ENCODE results near the gene TBKBP1. TPM values are rescaled to one million over a fixed set of nuclear protein-coding genes. Genes with fewer than 3 reads are reported as not detected.

Gene TBKBP1
- total RNA-seq, 5 donors from 2014 or later (not counting 1 experiment from before 2014, with no cell fraction given) = 4.5 to 20.5 (median 7.2) TPM

DNA sequence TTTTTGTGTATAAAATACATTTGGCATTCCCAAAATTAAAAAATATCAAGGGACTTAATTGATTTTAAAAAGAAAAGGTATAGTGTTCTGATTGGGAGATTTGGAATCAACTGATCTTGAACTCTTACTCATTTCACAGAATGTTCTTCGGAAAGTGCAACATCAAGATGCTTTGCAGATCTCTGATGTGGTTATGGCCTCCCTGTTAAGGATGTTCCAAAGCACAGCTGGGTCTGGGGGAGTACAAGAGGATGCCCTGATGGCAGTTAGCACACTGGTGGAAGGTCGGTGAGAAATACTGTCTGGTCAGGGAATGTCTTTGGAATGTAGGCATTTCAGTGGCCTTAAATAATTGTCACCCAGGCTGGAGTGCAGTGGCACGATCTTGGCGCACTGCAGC is 19.5 kb upstream of the TBKBP1 start:
- POLR2A ChIA-PET = interaction anchor here in 1 of 2 donors (1.1 kb wide), 1 partner anchor 10 kb away, joined by 3 read pairs; no protein-coding TSS in a partner anchor
- DNase-seq (no peak), ATAC-seq (replicated peaks in 1 of 4) (no peak)
- no peaks in the 10 kb centered on the region for H3K9me3 ChIP-seq
- 25% methylated on average over 1 of the region's 4 CpGs for WGBS (ENCODE audit: insufficient coverage)
- H3K9me3 Mint-ChIP-seq = no peaks in the 10 kb centered on the region
- peaks cover 18 to 100% of the 10 kb centered on the region in 2 donors for H3K36me3 ChIP-seq (ENCODE audit: control insufficient read depth in 2 of 2, extremely low read depth in 1 of 2, insufficient read depth in 1 of 2, low read length in 1 of 2)
- H3K27ac ChIP-seq (ENCODE audit: low read length) = no peak overlapping the region
- H3K27me3 Mint-ChIP-seq = no peaks in the 10 kb centered on the region
- CTCF ChIA-PET = interaction anchor here in 1 of 2 donors (0.9 to 1.6 kb wide), 3 partner anchors 9 to 25 kb away, joined by 3 to 4 read pairs (median 3); partner anchors contain the start of gene KPNB1
- no peaks in the 10 kb centered on the region for H3K4me1 ChIP-seq (ENCODE audit: control insufficient read depth in 1 of 2, extremely low read depth in 1 of 2, insufficient read depth in 2 of 2, low read length in 2 of 2)
- peak overlapping the region in 1 of 2 donors; percentile 54 for H3K27ac Mint-ChIP-seq
- H3K36me3 Mint-ChIP-seq = peaks cover 72% of the 10 kb centered on the region
- peaks cover 9 to 27% (median 17%) of the 10 kb centered on the region in 3 donors for H3K4me1 Mint-ChIP-seq
- no peak overlapping the region for H3K4me3 Mint-ChIP-seq
- no peaks in the 10 kb centered on the region for H3K27me3 ChIP-seq (replicated peaks in 1 of 2; ENCODE audit: control insufficient read depth in 2 of 2, extremely low read depth in 1 of 2, insufficient read depth in 2 of 2, low read length in 1 of 2)
- no peak overlapping the region for H3K4me3 ChIP-seq (ENCODE audit: control insufficient read depth in 1 of 2, extremely low read depth in 1 of 2, low read length in 1 of 2)

DNA sequence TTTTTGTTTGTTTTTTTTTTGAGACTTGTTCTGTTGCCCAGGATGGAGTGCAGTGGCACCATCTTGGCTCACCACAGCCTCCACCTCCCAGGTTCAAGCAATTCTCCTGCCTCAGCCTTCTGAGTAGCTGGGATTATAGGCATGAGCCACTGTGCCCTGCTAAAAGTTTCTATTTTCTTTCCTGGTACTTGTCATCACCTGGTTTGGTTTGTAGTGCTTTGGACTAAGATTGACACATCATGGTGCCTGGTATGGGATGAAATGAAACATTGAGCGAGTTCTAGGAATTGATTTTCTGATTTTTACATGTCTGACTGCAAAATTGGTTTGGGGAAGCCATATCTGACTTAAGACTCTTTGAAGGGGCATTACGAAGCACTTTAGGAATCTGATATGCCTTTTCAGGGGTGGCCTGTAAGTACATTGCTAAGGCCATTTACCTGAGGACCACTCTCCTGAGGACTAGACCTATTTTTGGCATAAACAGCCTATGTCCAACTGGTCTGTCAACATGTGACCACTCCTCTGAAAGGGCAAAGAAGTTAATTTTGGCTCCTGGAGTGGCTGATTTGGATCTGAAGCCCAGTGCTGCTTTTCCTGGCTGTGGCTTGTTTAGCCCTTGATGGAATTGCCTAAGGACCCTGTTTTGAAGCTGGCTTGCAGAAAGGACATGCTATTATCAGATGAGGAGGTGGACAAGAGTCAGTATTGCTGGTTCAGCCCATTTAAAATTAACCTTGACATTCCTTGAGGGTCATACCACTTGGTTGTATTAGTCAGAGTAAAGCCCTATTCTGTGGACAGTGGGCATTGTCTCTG is 18.4 kb upstream of the TBKBP1 start:
- WGBS (ENCODE audit: insufficient coverage) = 90% methylated on average over 2 of the region's 2 CpGs
- ChIA-PET CTCF (no interaction called here), POLR2A (interaction anchor here (0.6 to 0.8 kb wide), 2 partner anchors 13 to 27 kb away, joined by 4 read pairs; no protein-coding TSS in a partner anchor)
- Histone ChIP-seq H3K4me1 (ENCODE audit: control insufficient read depth in 1 of 2, extremely low read depth in 1 of 2, insufficient read depth in 2 of 2, low read length in 2 of 2) (no peaks in the 10 kb centered on the region), H3K27ac (ENCODE audit: low read length) (no peak overlapping the region), H3K4me3 (ENCODE audit: control insufficient read depth in 1 of 2, extremely low read depth in 1 of 2, low read length in 1 of 2) (no peak overlapping the region), H3K27me3 (replicated peaks in 1 of 2; ENCODE audit: control insufficient read depth in 2 of 2, extremely low read depth in 1 of 2, insufficient read depth in 2 of 2, low read length in 1 of 2) (no peaks in the 10 kb centered on the region), H3K36me3 (ENCODE audit: control insufficient read depth in 2 of 2, extremely low read depth in 1 of 2, insufficient read depth in 1 of 2, low read length in 1 of 2) (peaks cover 22 to 99% of the 10 kb centered on the region in 2 donors), H3K9me3 (no peaks in the 10 kb centered on the region)
- DNase-seq (no peak), ATAC-seq (replicated peaks in 1 of 4) (no peak)
- H3K4me3 Mint-ChIP-seq = no peak overlapping the region
- peaks cover 0 to 16% (median 9%) of the 10 kb centered on the region in 3 donors for H3K4me1 Mint-ChIP-seq
- H3K27ac Mint-ChIP-seq = peak overlapping the region in 1 of 2 donors; percentile 32
- peaks cover 70% of the 10 kb centered on the region for H3K36me3 Mint-ChIP-seq
- H3K9me3 Mint-ChIP-seq = no peaks in the 10 kb centered on the region
- no peaks in the 10 kb centered on the region for H3K27me3 Mint-ChIP-seq

GRCh38 chr17:47676199-47676472 is 17.8 kb upstream of the TBKBP1 start:
- WGBS (ENCODE audit: insufficient coverage) = 100% methylated on average over 1 of the region's 4 CpGs
- ATAC-seq (replicated peaks in 1 of 4) (no peak), DNase-seq (no peak)
- H3K36me3 Mint-ChIP-seq = peaks cover 70% of the 10 kb centered on the region
- peaks cover 0 to 16% (median 9%) of the 10 kb centered on the region in 3 donors for H3K4me1 Mint-ChIP-seq
- Histone ChIP-seq H3K4me1 (ENCODE audit: control insufficient read depth in 1 of 2, extremely low read depth in 1 of 2, insufficient read depth in 2 of 2, low read length in 2 of 2) (no peaks in the 10 kb centered on the region), H3K36me3 (ENCODE audit: control insufficient read depth in 2 of 2, extremely low read depth in 1 of 2, insufficient read depth in 1 of 2, low read length in 1 of 2) (peaks cover 26 to 98% of the 10 kb centered on the region in 2 donors), H3K4me3 (ENCODE audit: control insufficient read depth in 1 of 2, extremely low read depth in 1 of 2, low read length in 1 of 2) (no peak overlapping the region), H3K9me3 (no peaks in the 10 kb centered on the region), H3K27me3 (replicated peaks in 1 of 2; ENCODE audit: control insufficient read depth in 2 of 2, extremely low read depth in 1 of 2, insufficient read depth in 2 of 2, low read length in 1 of 2) (no peaks in the 10 kb centered on the region), H3K27ac (ENCODE audit: low read length) (no peak overlapping the region)
- H3K4me3 Mint-ChIP-seq = no peak overlapping the region
- CTCF ChIA-PET = interaction anchor here in 1 of 2 donors (0.7 kb wide), 1 partner anchor 23 kb away, joined by 5 read pairs; no protein-coding TSS in a partner anchor
- no peak overlapping the region for H3K27ac Mint-ChIP-seq
- POLR2A ChIA-PET = interaction anchor here (0.6 to 0.8 kb wide), 6 partner anchors 9 to 172 kb away, joined by 4 to 9 read pairs (median 4); no protein-coding TSS in a partner anchor
- no peaks in the 10 kb centered on the region for H3K9me3 Mint-ChIP-seq
- no peaks in the 10 kb centered on the region for H3K27me3 Mint-ChIP-seq

GRCh38 chr17:47676510-47677165 is 17.3 kb upstream of the TBKBP1 start:
- Mint-ChIP-seq H3K27ac (peak overlapping the region in 1 of 2 donors; percentile 16), H3K4me1 (peaks cover 0 to 16% (median 9%) of the 10 kb centered on the region in 3 donors), H3K4me3 (no peak overlapping the region), H3K36me3 (peaks cover 68% of the 10 kb centered on the region), H3K9me3 (no peaks in the 10 kb centered on the region), H3K27me3 (no peaks in the 10 kb centered on the region)
- Histone ChIP-seq H3K4me3 (ENCODE audit: control insufficient read depth in 1 of 2, extremely low read depth in 1 of 2, low read length in 1 of 2) (no peak overlapping the region), H3K4me1 (ENCODE audit: control insufficient read depth in 1 of 2, extremely low read depth in 1 of 2, insufficient read depth in 2 of 2, low read length in 2 of 2) (no peaks in the 10 kb centered on the region), H3K9me3 (no peaks in the 10 kb centered on the region), H3K27ac (ENCODE audit: low read length) (no peak overlapping the region), H3K27me3 (replicated peaks in 1 of 2; ENCODE audit: control insufficient read depth in 2 of 2, extremely low read depth in 1 of 2, insufficient read depth in 2 of 2, low read length in 1 of 2) (no peaks in the 10 kb centered on the region), H3K36me3 (ENCODE audit: control insufficient read depth in 2 of 2, extremely low read depth in 1 of 2, insufficient read depth in 1 of 2, low read length in 1 of 2) (peaks cover 24 to 96% of the 10 kb centered on the region in 2 donors)
- WGBS (ENCODE audit: insufficient coverage) = 100% methylated on average over 3 of the region's 7 CpGs
- ATAC-seq (replicated peaks in 1 of 4) (no peak), DNase-seq (no peak)
- POLR2A ChIA-PET = interaction anchor here (0.6 to 0.8 kb wide), 6 partner anchors 8 to 172 kb away, joined by 4 to 9 read pairs (median 4); no protein-coding TSS in a partner anchor
- CTCF ChIA-PET = interaction anchor here in 1 of 2 donors (0.7 to 1.4 kb wide), 3 partner anchors 12 to 23 kb away, joined by 3 to 5 read pairs (median 4); no protein-coding TSS in a partner anchor

DNA sequence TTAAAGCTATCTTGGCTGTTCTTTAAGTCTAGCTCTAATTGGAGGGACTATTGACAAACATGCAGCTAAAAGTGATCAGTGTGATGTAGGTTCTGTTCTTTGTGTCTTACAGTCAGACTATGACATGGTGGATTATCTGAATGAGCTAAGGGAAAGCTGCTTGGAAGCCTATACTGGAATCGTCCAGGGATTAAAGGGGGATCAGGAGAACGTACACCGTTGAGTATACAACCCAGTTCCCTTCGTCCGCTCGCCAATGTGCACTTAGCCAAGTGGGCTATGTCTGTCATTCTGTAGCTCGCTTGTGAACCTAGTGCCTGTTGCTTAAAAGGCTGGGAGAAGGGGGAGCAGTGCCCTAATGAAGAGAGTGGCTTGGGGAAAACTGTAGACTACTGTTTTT is 15.8 kb upstream of the TBKBP1 start:
- H3K4me1 Mint-ChIP-seq = peaks cover 0 to 16% (median 6%) of the 10 kb centered on the region in 3 donors
- H3K9me3 Mint-ChIP-seq = no peaks in the 10 kb centered on the region
- Histone ChIP-seq H3K4me1 (ENCODE audit: control insufficient read depth in 1 of 2, extremely low read depth in 1 of 2, insufficient read depth in 2 of 2, low read length in 2 of 2) (no peaks in the 10 kb centered on the region), H3K27ac (ENCODE audit: low read length) (no peak overlapping the region), H3K36me3 (ENCODE audit: control insufficient read depth in 2 of 2, extremely low read depth in 1 of 2, insufficient read depth in 1 of 2, low read length in 1 of 2) (peaks cover 29 to 94% of the 10 kb centered on the region in 2 donors), H3K9me3 (no peaks in the 10 kb centered on the region), H3K4me3 (ENCODE audit: control insufficient read depth in 1 of 2, extremely low read depth in 1 of 2, low read length in 1 of 2) (no peak overlapping the region), H3K27me3 (replicated peaks in 1 of 2; ENCODE audit: control insufficient read depth in 2 of 2, extremely low read depth in 1 of 2, insufficient read depth in 2 of 2, low read length in 1 of 2) (no peaks in the 10 kb centered on the region)
- no peak overlapping the region for H3K4me3 Mint-ChIP-seq
- ChIA-PET POLR2A (no interaction called here), CTCF (interaction anchor here (0.6 to 1.4 kb wide), 4 partner anchors 15 to 29 kb away, joined by 3 to 5 read pairs (median 4); partner anchors contain the start of gene KPNB1 (in 1 of the 2))
- DNase-seq (no peak), ATAC-seq (replicated peaks in 1 of 4) (no peak)
- peaks cover 78% of the 10 kb centered on the region for H3K36me3 Mint-ChIP-seq
- 100% methylated on average over 7 of the region's 7 CpGs for WGBS (ENCODE audit: insufficient coverage)
- H3K27ac Mint-ChIP-seq = peak overlapping the region in 1 of 2 donors; percentile 20
- no peaks in the 10 kb centered on the region for H3K27me3 Mint-ChIP-seq

DNA sequence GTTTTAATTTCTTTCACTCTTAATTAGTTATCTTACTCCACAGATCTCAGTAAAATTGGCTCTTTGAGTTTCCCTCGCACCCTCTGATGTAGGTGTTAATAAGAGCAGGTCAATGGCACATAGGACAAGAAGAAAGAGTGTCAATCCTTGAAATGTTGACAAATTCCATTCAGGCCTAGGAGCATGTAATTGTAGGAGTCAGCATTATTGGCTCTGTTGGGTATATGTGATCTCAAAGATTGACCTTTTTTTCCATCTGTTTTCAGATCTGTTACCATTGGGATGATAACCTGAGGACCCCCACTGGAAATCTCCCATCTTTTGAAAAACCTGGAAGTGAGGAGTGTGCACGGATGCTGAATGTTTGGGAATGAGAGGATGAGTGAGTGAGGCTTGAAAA is 11.8 kb upstream of the TBKBP1 start:
- CTCF ChIA-PET = no interaction called here
- no CpG with 5 or more reads among the region's 2 CpGs for WGBS (ENCODE audit: insufficient coverage)
- H3K27ac Mint-ChIP-seq = peak overlapping the region in 1 of 2 donors; percentile 40

More for the DNA sequence above, 11.8 kb upstream of the TBKBP1 start:
- Histone ChIP-seq H3K9me3 (no peaks in the 10 kb centered on the region), H3K27me3 (replicated peaks in 1 of 2; ENCODE audit: control insufficient read depth in 2 of 2, extremely low read depth in 1 of 2, insufficient read depth in 2 of 2, low read length in 1 of 2) (no peaks in the 10 kb centered on the region), H3K27ac (ENCODE audit: low read length) (no peak overlapping the region), H3K4me1 (ENCODE audit: control insufficient read depth in 1 of 2, extremely low read depth in 1 of 2, insufficient read depth in 2 of 2, low read length in 2 of 2) (no peaks in the 10 kb centered on the region), H3K4me3 (ENCODE audit: control insufficient read depth in 1 of 2, extremely low read depth in 1 of 2, low read length in 1 of 2) (no peak overlapping the region), H3K36me3 (ENCODE audit: control insufficient read depth in 2 of 2, extremely low read depth in 1 of 2, insufficient read depth in 1 of 2, low read length in 1 of 2) (peaks cover 22 to 74% of the 10 kb centered on the region in 2 donors)
- H3K9me3 Mint-ChIP-seq = no peaks in the 10 kb centered on the region
- H3K36me3 Mint-ChIP-seq = peaks cover 65% of the 10 kb centered on the region
- ATAC-seq (replicated peaks in 1 of 4) (no peak), DNase-seq (no peak)
- no peak overlapping the region for H3K4me3 Mint-ChIP-seq
- POLR2A ChIA-PET = no interaction called here
- H3K27me3 Mint-ChIP-seq = no peaks in the 10 kb centered on the region
- H3K4me1 Mint-ChIP-seq = no peaks in the 10 kb centered on the region

Data from T-cell (primary cell).